Muscle of leg (tissue), 11 donors: ENCODE results near the gene TRIP11. TPM values are rescaled to one million over a fixed set of nuclear protein-coding genes. Genes with fewer than 3 reads are reported as not detected.

Experiments
- DNase-seq: peaks from one replicate; pipeline ENCODE4 v3.0.0; 2013
- H3K27ac ChIP-seq: one replicate; pipeline ENCODE4 v1.5.1; 2013; ENCODE audit warnings: mild to moderate bottlenecking, low read length, control low read depth
- H3K27me3 ChIP-seq: one replicate; pipeline ENCODE4 v1.6.1; 2013; ENCODE audit warnings: low read length; ENCODE audit not compliant: control insufficient read depth, insufficient read depth
- H3K36me3 ChIP-seq: one replicate; pipeline ENCODE4 v1.6.1; 2013; ENCODE audit warnings: low read length; ENCODE audit not compliant: control insufficient read depth, insufficient read depth
- H3K4me1 ChIP-seq: one replicate; pipeline ENCODE4 v1.6.1; 2013; ENCODE audit warnings: low read length; ENCODE audit not compliant: control insufficient read depth, insufficient read depth
- H3K4me3 ChIP-seq: one replicate; pipeline ENCODE4 v1.5.1; 2013; ENCODE audit warnings: low read length, control low read depth
- H3K9me3 ChIP-seq: replicated peaks from 2 replicates; pipeline ENCODE4 v1.6.1; 2013; ENCODE audit warnings: low read depth, low read length; ENCODE audit not compliant: control insufficient read depth
- WGBS: methylation state at CpG from one replicate; pipeline ENCODE4 v1.1.5; 2013; ENCODE audit warnings: missing lambda C conversion rate; ENCODE audit not compliant: insufficient coverage; 5-methylcytosine and 5-hydroxymethylcytosine counted together
- polyA plus RNA-seq, 8 donors: library from polyadenylated mRNA; unstranded; fragments of 120-200 nt; gene quantifications; one replicate each; pipeline versions ENCODE4 v1.2.1 to v1.2.3, GENCODE V29; 2013; ENCODE audit warnings: inconsistent platforms in 1 of 8, low replicate concordance in 1 of 8; ENCODE audit not compliant: insufficient read length in 8 of 8, insufficient read depth in 1 of 8
- total RNA-seq: library from RNA; stranded (reverse); fragments of 120-200 nt; gene quantifications from one replicate; pipeline ENCODE4 v1.2.4, GENCODE V29; 2013

Gene TRIP11
- total and polyA plus RNA-seq, 9 donors: 10.3 to 29.9 (median 19.4) TPM

DNA sequence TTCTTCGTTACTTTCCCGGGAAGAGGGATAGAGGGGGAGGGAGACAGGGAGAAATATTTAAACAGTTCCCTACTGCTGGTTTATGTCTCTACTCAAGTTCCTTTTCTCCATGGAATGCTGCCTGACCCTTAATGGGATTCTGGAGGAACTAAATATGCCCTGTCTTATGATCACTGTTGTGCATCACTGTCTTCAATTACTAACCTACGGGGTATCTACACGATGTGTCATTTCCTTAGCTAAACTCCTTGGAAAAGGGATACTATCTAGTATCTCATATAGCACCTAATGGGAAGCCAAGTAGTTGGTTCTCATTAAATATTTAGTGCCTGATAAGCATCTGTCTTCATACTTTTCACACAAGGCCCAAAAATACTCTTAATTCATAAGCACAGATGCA lies 54.9 kb downstream of the TRIP11 start:
- no peak overlapping the region for H3K27ac ChIP-seq
- no CpG with 5 or more reads among the region's 4 CpGs for WGBS
- H3K36me3 ChIP-seq: peaks cover 30% of the 10 kb centered on the region

DNA sequence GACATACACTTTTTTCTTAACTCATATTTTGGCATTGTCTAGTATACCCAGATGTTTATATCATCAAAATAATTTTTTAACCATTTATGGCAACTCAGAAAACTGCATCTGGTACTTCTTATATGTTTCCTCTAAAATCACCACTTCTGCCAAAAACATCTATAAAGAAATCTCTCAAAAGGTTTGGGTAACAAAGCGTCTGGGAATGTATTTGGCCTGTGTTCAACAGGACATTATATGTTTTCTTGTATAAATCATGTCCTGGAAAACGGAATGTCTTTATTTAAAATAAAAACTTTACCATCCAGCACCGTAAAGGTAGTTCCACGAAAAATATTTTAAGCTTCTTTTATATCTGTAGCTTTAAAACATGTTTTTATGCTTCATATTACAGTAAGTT lies 56.3 kb downstream of the TRIP11 start:
- peak; percentile 41 for DNase-seq
- H3K36me3 ChIP-seq: peaks cover 29% of the 10 kb centered on the region

More for the DNA sequence above, 54.9 kb downstream of the TRIP11 start:
- Histone ChIP-seq H3K9me3 (no peaks in the 10 kb centered on the region), H3K4me3 (no peak overlapping the region), H3K4me1 (no peaks in the 10 kb centered on the region), H3K27me3 (no peaks in the 10 kb centered on the region)
- DNase-seq: no peak

DNA sequence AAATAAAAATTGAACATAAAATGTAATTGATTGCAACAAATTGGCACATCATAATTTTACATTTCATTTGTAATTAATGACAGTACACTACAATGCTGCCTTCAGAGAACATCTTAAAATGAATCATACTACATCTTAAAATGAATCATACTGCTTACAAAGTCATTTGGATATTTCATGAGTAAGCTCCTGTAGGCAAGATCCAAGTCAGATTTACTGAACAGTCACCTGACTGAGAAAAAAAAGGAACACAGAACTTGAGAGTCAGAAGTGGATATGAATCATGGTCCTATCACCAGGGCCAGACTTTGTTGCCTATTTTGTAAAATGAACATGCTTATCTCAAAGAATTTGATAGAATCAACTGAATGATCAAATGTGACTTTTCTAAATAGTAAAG lies 59.7 kb downstream of the TRIP11 start:
- H3K9me3 ChIP-seq: no peaks in the 10 kb centered on the region
- H3K4me1 ChIP-seq: no peaks in the 10 kb centered on the region
- no peaks in the 10 kb centered on the region for H3K27me3 ChIP-seq
- H3K36me3 ChIP-seq: peaks cover 23% of the 10 kb centered on the region
- H3K27ac ChIP-seq: no peak overlapping the region
- H3K4me3 ChIP-seq: no peak overlapping the region
- peak; percentile 28 for DNase-seq

More for the DNA sequence above, 56.3 kb downstream of the TRIP11 start:
- Histone ChIP-seq H3K9me3 (no peaks in the 10 kb centered on the region), H3K27ac (peak overlapping the region; percentile 26), H3K4me3 (no peak overlapping the region), H3K27me3 (no peaks in the 10 kb centered on the region), H3K4me1 (no peaks in the 10 kb centered on the region)
- no CpG with 5 or more reads among the region's 4 CpGs for WGBS

DNA sequence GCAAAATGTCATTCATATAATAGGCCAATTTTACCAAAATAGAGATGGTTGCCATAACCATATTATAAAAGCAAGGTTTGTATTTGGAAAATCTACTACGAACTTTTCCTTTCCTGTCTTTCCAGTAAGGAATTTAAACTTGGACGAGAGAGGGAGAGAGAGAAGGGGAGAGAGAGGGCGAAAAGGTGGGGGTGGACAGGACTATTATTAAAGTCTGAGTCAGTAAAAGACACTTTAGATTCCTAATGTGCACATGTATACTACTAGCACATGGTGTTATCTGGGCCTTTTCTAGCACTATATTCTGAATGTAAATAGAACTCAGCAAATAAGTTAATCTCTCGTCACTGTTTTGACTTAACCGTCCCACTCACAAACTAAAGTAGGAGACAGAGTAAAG lies 62.0 kb downstream of the TRIP11 start:
- no CpG with 5 or more reads among the region's 5 CpGs for WGBS
- H3K4me3 ChIP-seq: no peak overlapping the region
- peaks cover 29% of the 10 kb centered on the region for H3K36me3 ChIP-seq
- no peaks in the 10 kb centered on the region for H3K9me3 ChIP-seq
- peak; percentile 60 for DNase-seq
- no peaks in the 10 kb centered on the region for H3K4me1 ChIP-seq
- no peaks in the 10 kb centered on the region for H3K27me3 ChIP-seq
- H3K27ac ChIP-seq: peak overlapping the region; percentile 47

DNA sequence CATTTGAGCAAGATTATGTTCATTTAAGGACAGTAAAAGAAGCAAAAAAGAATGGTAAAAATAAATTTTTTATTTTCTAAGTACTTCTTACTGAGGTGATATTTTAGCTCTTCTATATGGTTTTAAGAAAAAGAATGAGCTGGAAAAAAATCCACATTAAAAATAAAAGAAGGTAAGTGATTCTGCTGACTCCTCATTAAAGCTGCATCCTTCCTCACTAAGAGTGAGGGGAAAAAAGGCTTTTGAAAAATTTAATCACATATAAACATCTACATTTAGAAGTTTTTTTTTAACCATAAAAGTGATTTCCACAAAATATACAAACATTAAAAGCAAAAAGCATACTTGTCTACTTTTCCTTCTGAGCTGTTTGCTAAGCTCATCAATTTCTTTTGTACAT lies 64.1 kb downstream of the TRIP11 start:
- no peak for DNase-seq
- H3K27me3 ChIP-seq: no peaks in the 10 kb centered on the region
- H3K4me3 ChIP-seq: no peak overlapping the region
- H3K9me3 ChIP-seq: no peaks in the 10 kb centered on the region
- peaks cover 23% of the 10 kb centered on the region for H3K36me3 ChIP-seq
- no peak overlapping the region for H3K27ac ChIP-seq
- H3K4me1 ChIP-seq: no peaks in the 10 kb centered on the region

DNA sequence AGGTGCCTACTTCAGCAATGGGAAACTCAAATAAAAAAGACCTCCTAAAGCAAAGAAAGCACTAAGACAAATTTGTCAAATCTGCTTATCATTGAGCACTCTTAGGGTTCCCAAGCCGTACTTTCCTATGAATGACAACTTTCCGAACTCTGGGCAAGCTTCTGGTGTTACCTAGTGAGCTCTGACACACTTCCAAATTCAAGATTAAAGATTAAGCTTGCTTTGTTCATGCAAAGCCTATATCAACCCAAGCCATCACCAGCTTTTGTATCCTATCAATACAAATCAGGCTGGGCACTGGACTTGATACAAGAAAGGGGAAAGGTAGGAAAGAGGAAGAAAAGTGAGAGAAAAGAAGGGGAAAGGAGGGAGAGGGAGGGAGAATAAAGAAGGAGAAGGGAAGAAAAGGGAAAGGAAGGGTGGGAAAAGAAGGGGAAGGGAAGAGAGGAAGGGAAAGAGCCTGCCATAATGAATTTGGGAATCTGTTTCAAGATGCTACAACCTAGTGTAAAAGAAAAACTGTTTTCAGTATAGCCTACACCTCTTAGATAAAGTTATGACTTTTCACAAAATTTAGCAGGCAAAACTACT lies 68.6 kb downstream of the TRIP11 start:
- Histone ChIP-seq H3K27me3 (no peaks in the 10 kb centered on the region), H3K27ac (no peak overlapping the region), H3K4me3 (no peak overlapping the region), H3K36me3 (peaks cover 21% of the 10 kb centered on the region), H3K9me3 (no peaks in the 10 kb centered on the region), H3K4me1 (no peaks in the 10 kb centered on the region)
- 95% methylated on average over 2 of the region's 2 CpGs for WGBS
- no peak for DNase-seq

DNA sequence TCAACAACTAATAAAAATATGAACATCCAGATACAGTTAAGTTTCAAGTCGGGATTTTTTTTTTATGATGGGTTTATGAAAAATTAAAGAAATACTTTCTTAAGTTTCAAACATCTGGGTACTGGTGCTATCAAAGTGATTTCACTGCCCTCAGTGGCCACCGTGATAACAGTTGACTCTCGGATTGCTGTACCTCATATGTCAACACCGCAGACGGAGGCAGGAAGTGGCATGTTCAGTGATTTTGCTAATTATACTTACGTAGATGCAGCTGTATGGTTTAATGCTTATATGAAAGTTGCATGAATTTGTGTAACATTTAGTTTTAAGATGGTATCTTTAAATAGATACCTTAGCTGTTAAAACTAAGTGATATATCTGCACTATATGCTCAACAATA lies 71.6 kb downstream of the TRIP11 start:
- no peaks in the 10 kb centered on the region for H3K27me3 ChIP-seq
- H3K9me3 ChIP-seq: no peaks in the 10 kb centered on the region
- peaks cover 15% of the 10 kb centered on the region for H3K36me3 ChIP-seq
- H3K4me3 ChIP-seq: no peak overlapping the region
- WGBS: no CpG with 5 or more reads among the region's 6 CpGs
- no peak overlapping the region for H3K27ac ChIP-seq
- no peaks in the 10 kb centered on the region for H3K4me1 ChIP-seq
- no peak for DNase-seq

DNA sequence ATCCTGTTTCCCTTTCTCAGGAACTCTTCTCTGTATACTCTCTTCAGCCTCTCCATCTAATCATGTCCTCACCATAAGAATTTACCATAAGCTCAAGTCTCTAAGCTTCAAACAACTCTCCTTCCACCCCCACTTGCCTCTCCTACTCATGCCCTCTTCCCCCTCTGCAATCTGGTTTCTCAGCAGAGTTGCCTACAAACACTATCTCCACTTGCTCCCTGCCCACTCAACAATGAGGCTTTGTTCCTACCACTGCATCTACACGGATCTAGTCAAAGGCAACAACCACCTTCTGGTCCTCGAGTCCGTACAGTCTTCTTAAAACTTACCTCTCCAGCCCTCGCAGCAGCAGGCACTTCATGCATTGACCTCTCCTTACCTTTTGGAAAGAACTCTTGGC lies 75.1 kb downstream of the TRIP11 start:
- no peak for DNase-seq
- no peak overlapping the region for H3K27ac ChIP-seq
- H3K36me3 ChIP-seq: peaks cover 7% of the 10 kb centered on the region
- peaks cover 3% of the 10 kb centered on the region for H3K4me1 ChIP-seq
- no peaks in the 10 kb centered on the region for H3K27me3 ChIP-seq
- H3K4me3 ChIP-seq: no peak overlapping the region
- H3K9me3 ChIP-seq: no peaks in the 10 kb centered on the region
- WGBS: 76% methylated on average over 4 of the region's 4 CpGs

DNA sequence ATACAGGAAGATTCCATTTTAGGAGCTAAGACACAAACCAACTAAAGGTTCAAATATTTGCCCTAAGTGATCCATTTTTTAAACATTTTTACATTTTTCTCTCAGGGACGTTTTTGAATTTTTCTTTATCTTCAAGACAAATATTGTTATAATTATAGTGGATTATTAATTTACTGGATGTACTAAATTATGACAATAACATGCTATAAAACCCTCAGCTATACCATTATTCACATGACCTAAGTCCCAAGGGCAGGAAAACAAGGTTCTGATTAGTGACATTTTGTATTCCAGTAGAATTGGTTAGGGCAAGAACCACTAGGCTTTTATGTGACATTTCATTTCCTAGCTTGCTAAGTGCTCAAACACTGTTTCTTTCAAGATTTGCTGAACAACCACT lies 75.8 kb downstream of the TRIP11 start:
- H3K9me3 ChIP-seq: no peaks in the 10 kb centered on the region
- H3K27me3 ChIP-seq: no peaks in the 10 kb centered on the region
- peaks cover 6% of the 10 kb centered on the region for H3K36me3 ChIP-seq
- no CpG with 5 or more reads among the region's 1 CpG for WGBS
- peaks cover 3% of the 10 kb centered on the region for H3K4me1 ChIP-seq
- DNase-seq: no peak
- no peak overlapping the region for H3K4me3 ChIP-seq
- H3K27ac ChIP-seq: no peak overlapping the region

DNA sequence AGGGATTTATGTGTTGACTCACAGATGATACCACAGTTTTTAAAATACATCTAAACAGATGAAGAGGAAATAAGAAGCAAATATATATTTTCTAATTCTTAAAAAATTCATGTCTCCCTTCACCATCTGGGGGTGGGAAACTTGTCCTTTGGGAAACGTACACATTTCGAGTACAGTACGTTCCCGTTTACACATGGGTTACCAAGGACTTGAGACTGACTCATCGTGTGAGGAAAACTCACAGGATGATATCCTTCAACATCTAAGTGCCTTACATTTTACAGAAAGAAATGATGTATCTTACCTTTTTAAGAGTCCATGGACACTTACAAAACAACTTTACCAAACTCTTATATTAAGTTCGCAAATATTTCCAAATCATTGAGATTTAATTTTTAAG lies 76.4 kb downstream of the TRIP11 start:
- Histone ChIP-seq H3K4me1 (peaks cover 3% of the 10 kb centered on the region), H3K36me3 (peaks cover 2% of the 10 kb centered on the region), H3K27ac (no peak overlapping the region), H3K9me3 (no peaks in the 10 kb centered on the region), H3K4me3 (no peak overlapping the region), H3K27me3 (no peaks in the 10 kb centered on the region)
- no CpG with 5 or more reads among the region's 6 CpGs for WGBS
- peak; percentile 20 for DNase-seq
